GM12891 (cell line): Measurements from ENCODE around the gene KCNK1.
"Not testable (repeated sequence)": the region's sequence is repeated elsewhere in the genome, so short reads cannot be mapped to it uniquely, and the experiment has no call there.

ENCODE experiments used
- POLR2A ChIP-seq: IDR thresholded peaks from 2 replicates; pipeline ENCODE4 v1.6.1; 2011; ENCODE audit warnings: low read depth, low read length, control low read depth
- POLR2AphosphoS5 ChIP-seq: IDR thresholded peaks from 2 replicates; pipeline ENCODE4 v1.6.1; 2011; ENCODE audit warnings: low read depth, low read length, control low read depth
- SPI1 ChIP-seq: IDR thresholded peaks from 2 replicates; pipeline ENCODE4 v1.6.1; 2011; ENCODE audit warnings: low read depth, low read length, control low read depth
- TAF1 ChIP-seq: IDR thresholded peaks from 2 replicates; pipeline ENCODE4 v1.6.1; 2011; ENCODE audit warnings: low read depth, low read length, control low read depth

GRCh38 chr1:233670363-233670762 lies 56.5 kb downstream of the KCNK1 start:
- TF ChIP-seq SPI1, POLR2AphosphoS5, POLR2A, TAF1: not testable (repeated sequence)
